ENCODE measurements around the gene ADAMTS20. TPM values are rescaled to one million over a fixed set of nuclear protein-coding genes. Genes with fewer than 3 reads are reported as not detected.

Gene ADAMTS20
- total RNA-seq, 1 experiment from 2014 or later: 2.7 TPM

- no peak overlapping the region for H3K27ac Mint-ChIP-seq
- no peaks in the 10 kb centered on the region for H3K4me1 ChIP-seq (ENCODE audit: insufficient read depth, low read length)
- no peaks in the 10 kb centered on the region for H3K23me2 ChIP-seq (ENCODE audit: insufficient read length, low read depth, low read length, poor library complexity, severe bottlenecking)
- no peak overlapping the region for H3T11ph ChIP-seq (ENCODE audit: low read length)
- H3K56ac ChIP-seq (ENCODE audit: insufficient read length, low read depth, low read length): no peak overlapping the region
- H3K18ac ChIP-seq (ENCODE audit: insufficient read length, low read depth, low read length): no peak overlapping the region
- H4K20me1 ChIP-seq (ENCODE audit: control insufficient read depth, insufficient read depth, insufficient read length): no peaks in the 10 kb centered on the region
- H3K79me2 ChIP-seq (ENCODE audit: insufficient read depth, low read length): no peaks in the 10 kb centered on the region
- no peak overlapping the region for H2BK120ac ChIP-seq (ENCODE audit: low read depth, low read length, poor library complexity, severe bottlenecking)
- no peak overlapping the region for H4K5ac ChIP-seq (ENCODE audit: insufficient read length, low read depth, low read length)
- H3K79me1 ChIP-seq (ENCODE audit: insufficient read depth, low read depth, low read length, poor library complexity, severe bottlenecking): no peaks in the 10 kb centered on the region
- no peak overlapping the region for H2AFZ ChIP-seq (ENCODE audit: low read length)
- no peak overlapping the region for H3K4ac ChIP-seq (ENCODE audit: low read depth, low read length)
- H3K9me3 ChIP-seq (ENCODE audit: control insufficient read depth, low read depth, low read length): no peaks in the 10 kb centered on the region
- WGBS (ENCODE audit: extremely low coverage, insufficient read length, low lambda C conversion rate): no CpG with 5 or more reads among the region's 2 CpGs
- no peak overlapping the region for H3K23ac ChIP-seq (ENCODE audit: insufficient read length, low read depth, low read length)
- no peak overlapping the region for H3K4me2 ChIP-seq (ENCODE audit: insufficient read depth, insufficient read length, low read length)
- no peaks in the 10 kb centered on the region for H3K9me3 Mint-ChIP-seq
- no peak overlapping the region for H3K14ac ChIP-seq (ENCODE audit: insufficient read depth, low read length)
- H3K27me3 ChIP-seq (ENCODE audit: insufficient read depth, low read length): no peaks in the 10 kb centered on the region
- no peaks in the 10 kb centered on the region for H3K4me1 Mint-ChIP-seq
- H3K9ac ChIP-seq (ENCODE audit: extremely low read depth, insufficient read length, low read length): no peak overlapping the region
- no peak for DNase-seq
- TF ChIP-seq CTCF (conservative IDR thresholded peaks at IDR 0.05): no peak
- H3K27ac ChIP-seq (ENCODE audit: insufficient read length, low read depth, low read length): no peak overlapping the region
- no peak overlapping the region for H2BK5ac ChIP-seq (ENCODE audit: insufficient read length, low read length)
- no peak overlapping the region for H2BK15ac ChIP-seq (ENCODE audit: low read depth, low read length)
- H2AK5ac ChIP-seq (ENCODE audit: insufficient read length, low read length): no peak overlapping the region
- no peaks in the 10 kb centered on the region for H3K27me3 Mint-ChIP-seq (ENCODE audit: low read depth)
- H3K36me3 Mint-ChIP-seq (ENCODE audit: insufficient read depth in 1 of 3, low read depth in 3 of 3): peaks cover 0 to 8% (median 0%) of the 10 kb centered on the region in 3 experiments; a peak in 1 of 7 replicates
- H4K91ac ChIP-seq (ENCODE audit: insufficient read length, low read depth, low read length): no peak overlapping the region
- no peak overlapping the region for H4K8ac ChIP-seq (replicated peaks; ENCODE audit: insufficient read length, low read depth, low read length)
- H3K4me3 Mint-ChIP-seq: no peak overlapping the region
- H2BK20ac ChIP-seq (ENCODE audit: low read depth, low read length, poor library complexity, severe bottlenecking): no peak overlapping the region
- no peak overlapping the region for H2BK12ac ChIP-seq (ENCODE audit: insufficient read length, low read depth, low read length)
These were observed 58.7 kb downstream of the ADAMTS20 start for GRCh38 chr12:43493261-43493797.
